HepG2 (cell line): ENCODE results near the gene GRIP1. TPM values are rescaled to one million over a fixed set of nuclear protein-coding genes. Genes with fewer than 3 reads are reported as not detected.

Source experiments
- ATAC-seq: fragments of 200-7000 bp; cut with Tn5 transposase; 3 replicates; pipeline ENCODE4 v1.9.1; 2020; ENCODE audit warnings: mild to moderate bottlenecking, moderate library complexity
- BruUV-seq: library from RNA; stranded (reverse); fragments of 400-500 nt; replicated peaks from 2 replicates; lab custom pipeline; 2021; lab: Mats Ljungman, UMichigan
- CTCF ChIA-PET: fragments of 300-600 bp; formaldehyde crosslinking; extraction: SDS; loops from one replicate; lab custom pipeline; 2021; ENCODE audit warnings: low total read pairs, inconsistent platforms, low intra/inter-chr PET ratio; lab: Yijun Ruan, JAX
- POLR2A ChIA-PET: fragments of 350-600 bp; sonication (Branson Sonifier 250); formaldehyde crosslinking; loops from one replicate; lab custom pipeline; 2020; ENCODE audit warnings: antibody characterized with exemption, inconsistent platforms; lab: Yijun Ruan, JAX
- DNase-seq: peaks from one replicate; pipeline ENCODE4 v3.0.0-alpha.2; 2015; ENCODE audit warnings: low spot score
- FAIRE-seq: peaks from 3 replicates; lab custom pipeline; 2011; peaks lifted over from hg19 to GRCh38; lab: Jason Lieb, UNC
- H2AFZ ChIP-seq: one replicate; pipeline ENCODE4 v1.6.1; 2011; ENCODE audit warnings: low read length, inconsistent platforms
- H3K27ac ChIP-seq: fragments of 300-600 bp; 3 replicates; pipeline ENCODE4 v1.8.0; 2011; ENCODE audit warnings: mixed run types, mild to moderate bottlenecking, mixed read lengths, low read length, inconsistent platforms; ENCODE audit not compliant: insufficient read depth; ENCODE audit errors: extremely low read length
- H3K27me3 ChIP-seq, 2 experiments: fragments of 200-600 bp in 1 of 2; 2 replicates in 1 of 2; 3 replicates in 1 of 2; pipeline versions ENCODE4 v1.6.0 to v1.8.0; 2011; ENCODE audit warnings: low read length in 2 of 2, mild to moderate bottlenecking in 2 of 2, moderate library complexity in 2 of 2, inconsistent platforms in 1 of 2; ENCODE audit not compliant: insufficient read depth in 2 of 2, control insufficient read depth in 1 of 2
- H3K36me3 ChIP-seq, 2 experiments: fragments of 200-600 bp in 1 of 2; replicated peaks in 1 of 2; 2 replicates in 1 of 2; 3 replicates in 1 of 2; pipeline versions ENCODE4 v1.5.1 to v1.8.0; 2011; ENCODE audit warnings: low read length in 2 of 2, inconsistent platforms in 1 of 2; ENCODE audit not compliant: insufficient read depth in 2 of 2, control insufficient read depth in 1 of 2
- H3K4me1 ChIP-seq: 2 replicates; pipeline ENCODE4 v1.5.1; 2012; ENCODE audit warnings: low read length, inconsistent platforms; ENCODE audit not compliant: insufficient read depth
- H3K4me2 ChIP-seq: 2 replicates; pipeline ENCODE4 v1.6.0; 2011; ENCODE audit warnings: low read depth, low read length, inconsistent platforms
- H3K4me3 ChIP-seq, 3 experiments: fragments of 200-600 bp in 1 of 3; sonication (generic), shearing (Covaris generic) in 1 of 3; replicated peaks in 1 of 3; 2 replicates each; pipeline ENCODE4 v1.5.1; 2011 to 2016; ENCODE audit warnings: low read length in 3 of 3, inconsistent platforms in 2 of 3, low read depth in 2 of 3, mild to moderate bottlenecking in 2 of 3, control low read depth in 1 of 3, mixed read lengths in 1 of 3; ENCODE audit not compliant: insufficient read depth in 1 of 3
- H3K79me2 ChIP-seq: one replicate; pipeline ENCODE4 v1.6.1; 2011; ENCODE audit warnings: low read length, inconsistent platforms; ENCODE audit not compliant: insufficient read depth
- H3K9ac ChIP-seq: 2 replicates; pipeline ENCODE4 v1.6.0; 2011; ENCODE audit warnings: mild to moderate bottlenecking, low read depth, low read length, inconsistent platforms; ENCODE audit not compliant: insufficient read depth
- H3K9me3 ChIP-seq: 2 replicates; pipeline ENCODE4 v1.5.1; 2012; ENCODE audit warnings: mild to moderate bottlenecking, low read length
- H4K20me1 ChIP-seq: 2 replicates; pipeline ENCODE4 v1.6.0; 2011; ENCODE audit warnings: inconsistent platforms, mild to moderate bottlenecking, low read length, moderate library complexity; ENCODE audit not compliant: insufficient read depth
- GABPB1 ChIP-seq: IDR thresholded peaks from 2 replicates; pipeline ENCODE4 v1.6.1; 2016; ENCODE audit warnings: mild to moderate bottlenecking, missing genetic modification reagents, moderate library complexity, missing compliant biosample characterization
- HCFC1 ChIP-seq: fragments of 150-350 bp; IDR thresholded peaks from 2 replicates; pipeline ENCODE4 v1.6.1; 2014; ENCODE audit warnings: low read depth, low read length
- HOXA5 ChIP-seq: sonication (generic); formaldehyde crosslinking; IDR thresholded peaks from 2 replicates; pipeline ENCODE4 v1.4.0; 2020; ENCODE audit warnings: missing genetic modification reagents
- HOXD1 ChIP-seq: sonication (generic); formaldehyde crosslinking; IDR thresholded peaks from 2 replicates; pipeline ENCODE4 v1.5.0; 2020; ENCODE audit warnings: missing genetic modification reagents
- ZNF468 ChIP-seq: sonication (generic); formaldehyde crosslinking; IDR thresholded peaks from 2 replicates; pipeline ENCODE4 v1.8.0; 2022; ENCODE audit warnings: mild to moderate bottlenecking, moderate library complexity, missing genetic modification reagents
- ZNF776 ChIP-seq: sonication (generic); formaldehyde crosslinking; IDR thresholded peaks from 2 replicates; pipeline ENCODE4 v1.4.0; 2020; ENCODE audit warnings: mild to moderate bottlenecking, missing genetic modification reagents
- WGBS: methylation state at CpG from one replicate; pipeline ENCODE4 v1.1.6; 2017; ENCODE audit warnings: low lambda C conversion rate; 5-methylcytosine and 5-hydroxymethylcytosine counted together
- in situ Hi-C: cut with HindIII; loops from 2 replicates; pipeline ENCODE4 v1.10.0; 2017; ENCODE audit warnings: low pct_unique_long_range_greater_than_20kb; ENCODE audit not compliant: extremely low pct_ligation_motif_present
- intact Hi-C: fragments of 100-400 bp; cut with micrococcal nuclease; formaldehyde crosslinking; loops from one replicate; pipeline ENCODE4 v1.10.0; 2022; ENCODE audit not compliant: unreplicated experiment
- polyA plus RNA-seq, 8 experiments: library from polyadenylated mRNA; depleted of rRNA in 3 of 8; stranded (reverse) in 7 of 8; unstranded in 1 of 8; fragments of >200 nt; fragmentation: Illumina TruSeq in 4 of 8; extraction: Trizol in 4 of 8; gene quantifications; 2 replicates each; pipeline versions ENCODE4 v1.2.1 to v1.2.3, GENCODE V29; 2011 to 2016; ENCODE audit warnings: low read depth in 4 of 8, missing spikeins in 1 of 8, mixed read lengths in 1 of 8; ENCODE audit not compliant: insufficient read depth in 1 of 8
- total RNA-seq, 5 experiments: library from RNA; depleted of rRNA; stranded (reverse); fragments of >200 nt; fragmentation: Illumina TruSeq; extraction: Trizol; gene quantifications; 2 replicates each; pipeline ENCODE4 v1.2.3, GENCODE V29; 2016; ENCODE audit warnings: low read depth in 1 of 5
- TF ChIP-seq, protein P1 (sequence below): sonication (generic); formaldehyde crosslinking; IDR thresholded peaks from 2 replicates; pipeline ENCODE4 v1.5.0; 2020; ENCODE audit warnings: mild to moderate bottlenecking, missing genetic modification reagents
- TF ChIP-seq, protein P2 (sequence below): sonication (generic); formaldehyde crosslinking; IDR thresholded peaks from 2 replicates; pipeline ENCODE4 v1.5.0; 2020; ENCODE audit warnings: missing genetic modification reagents

GRIP1 gene
- total and polyA plus RNA-seq, 2 of the 13 experiments (the other 11 are each of a cell fraction or from before 2014, with no cell fraction given) = not detected

- H3K4me2 ChIP-seq = no peak overlapping the region
- H4K20me1 ChIP-seq = no peaks in the 10 kb centered on the region
- TF ChIP-seq, protein P1, sequence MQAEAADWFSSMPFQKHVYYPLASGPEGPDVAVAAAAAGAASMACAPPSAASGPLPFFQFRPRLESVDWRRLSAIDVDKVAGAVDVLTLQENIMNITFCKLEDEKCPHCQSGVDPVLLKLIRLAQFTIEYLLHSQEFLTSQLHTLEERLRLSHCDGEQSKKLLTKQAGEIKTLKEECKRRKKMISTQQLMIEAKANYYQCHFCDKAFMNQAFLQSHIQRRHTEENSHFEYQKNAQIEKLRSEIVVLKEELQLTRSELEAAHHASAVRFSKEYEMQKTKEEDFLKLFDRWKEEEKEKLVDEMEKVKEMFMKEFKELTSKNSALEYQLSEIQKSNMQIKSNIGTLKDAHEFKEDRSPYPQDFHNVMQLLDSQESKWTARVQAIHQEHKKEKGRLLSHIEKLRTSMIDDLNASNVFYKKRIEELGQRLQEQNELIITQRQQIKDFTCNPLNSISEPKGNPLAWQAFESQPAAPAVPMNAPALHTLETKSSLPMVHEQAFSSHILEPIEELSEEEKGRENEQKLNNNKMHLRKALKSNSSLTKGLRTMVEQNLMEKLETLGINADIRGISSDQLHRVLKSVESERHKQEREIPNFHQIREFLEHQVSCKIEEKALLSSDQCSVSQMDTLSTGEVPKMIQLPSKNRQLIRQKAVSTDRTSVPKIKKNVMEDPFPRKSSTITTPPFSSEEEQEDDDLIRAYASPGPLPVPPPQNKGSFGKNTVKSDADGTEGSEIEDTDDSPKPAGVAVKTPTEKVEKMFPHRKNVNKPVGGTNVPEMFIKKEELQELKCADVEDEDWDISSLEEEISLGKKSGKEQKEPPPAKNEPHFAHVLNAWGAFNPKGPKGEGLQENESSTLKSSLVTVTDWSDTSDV (CRISPR knock-in tag) = no peak
- TF ChIP-seq ZNF776 (CRISPR knock-in tag) (no peak), ZNF468 (CRISPR knock-in tag) (no peak), GABPB1 (no peak), HCFC1 (no peak), HOXA5 (no peak), HOXD1 (CRISPR knock-in tag) (no peak)
- TF ChIP-seq, protein P2, sequence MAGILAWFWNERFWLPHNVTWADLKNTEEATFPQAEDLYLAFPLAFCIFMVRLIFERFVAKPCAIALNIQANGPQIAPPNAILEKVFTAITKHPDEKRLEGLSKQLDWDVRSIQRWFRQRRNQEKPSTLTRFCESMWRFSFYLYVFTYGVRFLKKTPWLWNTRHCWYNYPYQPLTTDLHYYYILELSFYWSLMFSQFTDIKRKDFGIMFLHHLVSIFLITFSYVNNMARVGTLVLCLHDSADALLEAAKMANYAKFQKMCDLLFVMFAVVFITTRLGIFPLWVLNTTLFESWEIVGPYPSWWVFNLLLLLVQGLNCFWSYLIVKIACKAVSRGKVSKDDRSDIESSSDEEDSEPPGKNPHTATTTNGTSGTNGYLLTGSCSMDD (CRISPR knock-in tag) = no peak
- no peaks in the 10 kb centered on the region for H3K4me1 ChIP-seq
- no peak overlapping the region for H3K27ac ChIP-seq
- FAIRE-seq = no peak
- no peak overlapping the region for H3K4me3 ChIP-seq
- 0% methylated on average over 1 of the region's 1 CpG for WGBS
- no peaks in the 10 kb centered on the region for H3K79me2 ChIP-seq
- no peak for DNase-seq
- no peaks in the 10 kb centered on the region for H3K36me3 ChIP-seq
- in situ Hi-C loops (no loop called here), intact Hi-C loops (no loop called here)
- no peak overlapping the region for H2AFZ ChIP-seq
- H3K27me3 ChIP-seq = no peaks in the 10 kb centered on the region
- H3K9ac ChIP-seq = no peak overlapping the region
- no TSS peak for BruUV-seq
- H3K9me3 ChIP-seq = no peaks in the 10 kb centered on the region
- ATAC-seq = no peak
- POLR2A ChIA-PET = no interaction called here
- CTCF ChIA-PET = no interaction called here
Measured at GRCh38 chr12:66666481-66666880, 12.4 kb downstream of the GRIP1 start.
